Calu3 (cell line): ENCODE measurements around the gene NTSR1. TPM values are rescaled to one million over a fixed set of nuclear protein-coding genes. Genes with fewer than 3 reads are reported as not detected.

Experiments
- BruUV-seq: library from RNA; stranded (reverse); fragments of 400-500 nt; replicated peaks from 2 replicates; lab custom pipeline; 2021; lab: Mats Ljungman, UMichigan
- CTCF ChIA-PET: fragments of 300-600 bp; sonication (Branson Sonifier 250); formaldehyde crosslinking; loops from one replicate; lab custom pipeline; 2022; ENCODE audit warnings: antibody characterized with exemption; lab: Charles Lee
- DNase-seq: peaks from one replicate; pipeline ENCODE4 v3.0.0; 2022
- H3K27ac Mint-ChIP-seq: one replicate; pipeline ENCODE4 v1.8.0; 2022; ENCODE audit warnings: mixed read lengths; ENCODE audit not compliant: unreplicated experiment
- H3K27me3 Mint-ChIP-seq: one replicate; pipeline ENCODE4 v1.8.0; 2022; ENCODE audit warnings: mixed read lengths; ENCODE audit not compliant: unreplicated experiment
- H3K36me3 Mint-ChIP-seq: one replicate; pipeline ENCODE4 v1.8.0; 2022; ENCODE audit warnings: mild to moderate bottlenecking, moderate library complexity, mixed read lengths; ENCODE audit not compliant: insufficient read depth, unreplicated experiment
- H3K4me1 Mint-ChIP-seq: one replicate; pipeline ENCODE4 v1.8.0; 2022; ENCODE audit warnings: mild to moderate bottlenecking, low read depth, mixed read lengths; ENCODE audit not compliant: unreplicated experiment
- H3K4me3 Mint-ChIP-seq: one replicate; pipeline ENCODE4 v1.8.0; 2022; ENCODE audit warnings: mild to moderate bottlenecking, low read depth, moderate library complexity, mixed read lengths; ENCODE audit not compliant: unreplicated experiment
- H3K9me3 Mint-ChIP-seq: one replicate; pipeline ENCODE4 v1.8.0; 2022; ENCODE audit warnings: low read depth, mixed read lengths; ENCODE audit not compliant: unreplicated experiment
- intact Hi-C: fragments of 100-400 bp; cut with micrococcal nuclease; formaldehyde crosslinking; loops from one replicate; pipeline ENCODE4 v1.10.0; 2022; ENCODE audit not compliant: unreplicated experiment
- total RNA-seq: library from RNA; stranded (reverse); gene quantifications from 2 replicates; pipeline ENCODE4 v1.2.3, GENCODE V29; 2022
- TF ChIP-seq, protein P1 (sequence below): fragments of 200-600 bp; IDR thresholded peaks from one replicate; pipeline ENCODE4 v1.8.0; 2022; ENCODE audit warnings: antibody characterized with exemption; ENCODE audit not compliant: unreplicated experiment

NTSR1 gene
- total RNA-seq, 1 experiment from 2014 or later = not detected

DNA sequence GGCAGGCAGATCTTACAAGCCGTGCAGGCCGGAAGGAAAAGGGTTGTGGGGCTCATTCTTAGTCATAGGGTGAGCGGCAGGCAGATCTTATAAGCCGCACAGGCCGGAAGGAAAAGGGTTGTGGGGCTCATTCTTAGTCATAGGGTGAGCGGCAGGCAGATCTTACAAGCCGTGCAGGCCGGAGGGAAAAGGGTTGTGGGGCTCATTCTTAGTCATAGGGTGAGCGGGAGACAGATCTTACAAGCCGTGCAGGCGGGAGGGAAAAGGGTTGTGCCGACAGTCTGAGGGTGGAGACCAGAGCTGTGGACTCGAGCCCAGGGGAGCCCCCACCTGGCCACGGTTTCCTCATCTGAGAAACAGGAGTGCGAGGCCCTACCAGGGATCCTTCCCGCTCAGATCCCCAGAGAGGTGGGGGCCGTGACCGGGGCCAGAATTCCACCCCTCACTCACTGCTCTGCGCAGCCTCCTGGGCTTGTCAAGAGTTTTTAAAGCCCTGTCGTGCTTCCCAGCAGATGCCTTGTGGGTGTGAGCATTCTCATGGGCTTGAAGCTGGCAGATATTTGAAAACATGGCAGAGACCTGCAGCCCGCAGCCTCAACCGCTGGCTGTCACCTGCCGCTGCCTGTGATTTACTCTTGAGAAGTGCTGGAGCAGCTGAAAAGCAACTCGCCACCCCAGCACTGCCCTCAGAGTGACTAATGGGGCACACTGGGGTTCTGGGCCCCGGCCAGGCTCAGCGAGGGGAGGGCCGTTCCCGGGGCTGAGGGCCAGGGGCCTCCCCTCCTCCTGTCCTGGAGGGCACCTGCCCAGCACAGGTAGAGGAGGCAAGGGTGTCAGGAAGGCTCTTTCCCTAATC lies 31.9 kb downstream of the NTSR1 start:
- H3K27ac Mint-ChIP-seq = peak overlapping the region; percentile 53
- intact Hi-C loops = no loop called here
- H3K4me3 Mint-ChIP-seq = peak overlapping the region; percentile 56
- peaks cover 9% of the 10 kb centered on the region for H3K36me3 Mint-ChIP-seq
- peaks cover 14% of the 10 kb centered on the region for H3K4me1 Mint-ChIP-seq
- CTCF ChIA-PET = interaction anchor here (0.8 to 2.2 kb wide), 7 partner anchors 21 to 56 kb away, joined by 3 to 9 read pairs (median 4); partner anchors contain the start of gene MRGBP
- no TSS peak for BruUV-seq
- DNase-seq = peak; percentile 83
- peaks cover 35% of the 10 kb centered on the region for H3K27me3 Mint-ChIP-seq
- no peaks in the 10 kb centered on the region for H3K9me3 Mint-ChIP-seq
- TF ChIP-seq, protein P1, sequence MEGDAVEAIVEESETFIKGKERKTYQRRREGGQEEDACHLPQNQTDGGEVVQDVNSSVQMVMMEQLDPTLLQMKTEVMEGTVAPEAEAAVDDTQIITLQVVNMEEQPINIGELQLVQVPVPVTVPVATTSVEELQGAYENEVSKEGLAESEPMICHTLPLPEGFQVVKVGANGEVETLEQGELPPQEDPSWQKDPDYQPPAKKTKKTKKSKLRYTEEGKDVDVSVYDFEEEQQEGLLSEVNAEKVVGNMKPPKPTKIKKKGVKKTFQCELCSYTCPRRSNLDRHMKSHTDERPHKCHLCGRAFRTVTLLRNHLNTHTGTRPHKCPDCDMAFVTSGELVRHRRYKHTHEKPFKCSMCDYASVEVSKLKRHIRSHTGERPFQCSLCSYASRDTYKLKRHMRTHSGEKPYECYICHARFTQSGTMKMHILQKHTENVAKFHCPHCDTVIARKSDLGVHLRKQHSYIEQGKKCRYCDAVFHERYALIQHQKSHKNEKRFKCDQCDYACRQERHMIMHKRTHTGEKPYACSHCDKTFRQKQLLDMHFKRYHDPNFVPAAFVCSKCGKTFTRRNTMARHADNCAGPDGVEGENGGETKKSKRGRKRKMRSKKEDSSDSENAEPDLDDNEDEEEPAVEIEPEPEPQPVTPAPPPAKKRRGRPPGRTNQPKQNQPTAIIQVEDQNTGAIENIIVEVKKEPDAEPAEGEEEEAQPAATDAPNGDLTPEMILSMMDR = no peak

DNA sequence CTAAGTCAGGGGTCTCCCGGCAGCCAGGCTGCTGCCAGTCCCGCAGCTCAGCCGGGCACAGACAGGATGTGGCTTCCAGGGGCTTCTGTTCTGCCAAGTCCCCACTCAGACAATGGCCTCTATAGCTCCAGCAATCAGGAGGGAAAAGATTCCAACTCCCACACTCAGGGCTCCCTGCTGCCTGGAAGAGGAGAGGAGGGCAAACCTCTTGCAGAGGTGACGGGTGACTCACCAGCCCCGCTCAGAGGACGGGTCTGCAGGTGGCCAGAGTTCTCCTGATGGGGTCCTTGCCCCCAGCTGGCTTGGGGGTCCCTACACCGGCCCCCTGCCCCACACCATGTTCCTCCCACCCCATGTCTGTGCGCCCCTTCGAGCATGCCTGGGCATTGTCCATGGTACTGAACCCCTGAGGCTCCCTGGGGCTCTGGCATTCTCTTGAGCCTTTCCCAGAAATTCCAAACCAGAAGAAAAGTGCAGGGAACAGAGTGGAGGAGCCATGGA lies 32.6 kb downstream of the NTSR1 start:
- no TSS peak for BruUV-seq
- Mint-ChIP-seq H3K9me3 (no peaks in the 10 kb centered on the region), H3K4me1 (peaks cover 14% of the 10 kb centered on the region), H3K4me3 (no peak overlapping the region), H3K27me3 (peaks cover 40% of the 10 kb centered on the region), H3K36me3 (peaks cover 9% of the 10 kb centered on the region), H3K27ac (no peak overlapping the region)
- CTCF ChIA-PET = interaction anchor here (0.6 to 2.2 kb wide), 5 partner anchors 38 to 423 kb away, joined by 3 to 9 read pairs (median 4); partner anchors contain the start of gene MRGBP
- no peak for DNase-seq
- TF ChIP-seq, protein P1 = no peak
- intact Hi-C loops = no loop called here

DNA sequence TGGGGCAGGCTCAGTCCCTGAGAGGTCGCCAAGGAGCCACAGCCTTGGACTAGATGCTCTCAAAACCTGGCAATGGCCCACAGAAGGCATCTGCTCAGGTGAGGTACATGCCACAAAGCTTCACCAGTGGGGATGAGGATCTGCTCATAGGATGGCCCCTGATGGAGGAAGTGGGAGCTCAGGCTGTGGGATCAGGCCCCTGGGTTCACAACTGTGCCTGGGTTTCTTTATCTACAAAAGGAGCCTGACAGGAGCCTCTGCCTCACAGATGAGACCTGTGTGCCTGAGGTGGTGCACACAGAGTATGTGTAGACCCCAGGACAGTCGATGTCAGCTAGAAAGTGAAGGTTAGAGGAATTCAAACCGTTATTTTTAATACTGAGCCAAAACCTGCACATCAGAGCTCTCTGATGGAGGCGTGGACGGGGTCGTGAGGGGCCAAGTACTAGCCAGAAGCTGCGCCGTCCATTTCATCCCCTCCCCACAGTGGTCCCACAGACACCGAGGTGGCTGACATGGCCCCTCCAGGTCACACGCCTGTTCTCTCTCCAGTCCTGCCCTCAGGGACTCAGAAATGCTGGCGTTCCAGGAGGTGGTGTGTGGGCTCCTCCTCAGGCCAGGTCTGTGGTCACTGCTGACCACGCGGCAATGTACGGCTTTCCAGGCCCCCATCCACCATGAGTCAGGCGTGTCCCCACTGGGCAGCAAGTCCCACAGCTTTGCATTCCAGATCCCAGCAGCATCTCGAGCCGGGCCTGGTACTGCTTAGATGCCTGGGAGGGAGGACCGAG lies 33.3 kb downstream of the NTSR1 start:
- H3K4me3 Mint-ChIP-seq = no peak overlapping the region
- H3K27ac Mint-ChIP-seq = no peak overlapping the region
- H3K36me3 Mint-ChIP-seq = peaks cover 9% of the 10 kb centered on the region
- CTCF ChIA-PET = interaction anchor here (0.6 to 2.2 kb wide), 2 partner anchors 50 to 423 kb away, joined by 4 to 9 read pairs; no protein-coding TSS in a partner anchor
- BruUV-seq = no TSS peak
- DNase-seq = no peak
- H3K4me1 Mint-ChIP-seq = peaks cover 14% of the 10 kb centered on the region
- intact Hi-C loops = no loop called here
- TF ChIP-seq, protein P1 = no peak
- H3K27me3 Mint-ChIP-seq = peaks cover 41% of the 10 kb centered on the region
- no peaks in the 10 kb centered on the region for H3K9me3 Mint-ChIP-seq

DNA sequence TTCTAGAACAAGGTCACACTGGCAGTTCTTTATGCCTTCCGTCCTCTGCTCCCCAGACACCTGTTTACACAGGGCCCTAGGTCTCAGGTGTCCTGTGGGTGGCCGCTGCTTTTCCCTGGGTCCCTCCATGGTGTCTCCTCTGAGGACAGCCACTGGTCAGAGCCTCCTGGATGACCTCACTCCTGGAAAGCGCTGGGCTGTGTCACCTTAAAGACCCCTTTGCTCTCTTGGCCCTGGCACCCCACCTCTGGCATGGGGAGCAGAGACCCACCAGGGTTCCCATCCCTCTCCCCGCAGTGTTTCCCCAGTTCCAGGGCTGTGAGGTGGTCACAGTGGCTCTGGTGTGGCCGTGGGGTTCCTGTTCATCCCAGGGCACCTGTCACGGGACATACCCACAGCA lies 33.9 kb downstream of the NTSR1 start:
- BruUV-seq = no TSS peak
- H3K27ac Mint-ChIP-seq = no peak overlapping the region
- H3K4me3 Mint-ChIP-seq = no peak overlapping the region
- H3K4me1 Mint-ChIP-seq = peaks cover 14% of the 10 kb centered on the region
- no peak for DNase-seq
- intact Hi-C loops = no loop called here
- peaks cover 9% of the 10 kb centered on the region for H3K36me3 Mint-ChIP-seq
- no peaks in the 10 kb centered on the region for H3K9me3 Mint-ChIP-seq
- TF ChIP-seq, protein P1 = no peak
- H3K27me3 Mint-ChIP-seq = peaks cover 35% of the 10 kb centered on the region
- CTCF ChIA-PET = no interaction called here
